Colonic mucosa (tissue), 4 donors: Measurements from ENCODE around the gene TAF8. TPM values are rescaled to one million over a fixed set of nuclear protein-coding genes. Genes with fewer than 3 reads are reported as not detected.
"Not testable (repeated sequence)": the region's sequence is repeated elsewhere in the genome, so short reads cannot be mapped to it uniquely, and the experiment has no call there.

Experiments used
- DNase-seq: peaks from one replicate; pipeline ENCODE4 v3.0.0-alpha.2; 2020
- H3K27ac ChIP-seq: fragments of 200-600 bp; one replicate; pipeline ENCODE4 v1.8.0; 2021
- H3K27me3 ChIP-seq: fragments of 200-600 bp; one replicate; pipeline ENCODE4 v1.8.0; 2021
- H3K36me3 ChIP-seq: fragments of 200-600 bp; one replicate; pipeline ENCODE4 v1.8.0; 2021
- H3K4me1 ChIP-seq: fragments of 200-600 bp; one replicate; pipeline ENCODE4 v1.8.0; 2021; ENCODE audit warnings: mild to moderate bottlenecking
- H3K4me3 ChIP-seq: fragments of 200-600 bp; one replicate; pipeline ENCODE4 v1.8.0; 2021
- H3K9ac ChIP-seq, 2 donors: one replicate each; pipeline ENCODE4 v1.7.0; 2013; ENCODE audit warnings: control low read depth in 2 of 2, low read depth in 2 of 2, low read length in 2 of 2
- H3K9me3 ChIP-seq: fragments of 200-600 bp; one replicate; pipeline ENCODE4 v1.8.0; 2021
- intact Hi-C: fragments of 100-400 bp; cut with DNase I; formaldehyde crosslinking; loops from one replicate; pipeline ENCODE4 v1.14.1; 2022
- total RNA-seq, 2 donors: library from RNA; stranded (reverse); fragmentation: NEBNext Ultra II Directional in 1 of 2; extraction: Animal tissue kit (Norgen Biotek cat#: 25700) in 1 of 2; gene quantifications; one replicate each; pipeline ENCODE4 v1.2.1, GENCODE V29; 2021
- TF ChIP-seq, protein P1 (sequence below): fragments of 200-600 bp; IDR thresholded peaks from one replicate; pipeline ENCODE4 v1.8.0; 2022; ENCODE audit warnings: antibody characterized with exemption, mild to moderate bottlenecking
- donor health status: healthy.
- donor health status: DM: no; HTN: no; CAD: no.
- donor health status: DM: no; HTN: no; CAD: no.

Gene TAF8, protein sequence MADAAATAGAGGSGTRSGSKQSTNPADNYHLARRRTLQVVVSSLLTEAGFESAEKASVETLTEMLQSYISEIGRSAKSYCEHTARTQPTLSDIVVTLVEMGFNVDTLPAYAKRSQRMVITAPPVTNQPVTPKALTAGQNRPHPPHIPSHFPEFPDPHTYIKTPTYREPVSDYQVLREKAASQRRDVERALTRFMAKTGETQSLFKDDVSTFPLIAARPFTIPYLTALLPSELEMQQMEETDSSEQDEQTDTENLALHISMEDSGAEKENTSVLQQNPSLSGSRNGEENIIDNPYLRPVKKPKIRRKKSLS
- 10 to 100 TPM; 20.5 to 21.2 TPM for total RNA-seq

DNA sequence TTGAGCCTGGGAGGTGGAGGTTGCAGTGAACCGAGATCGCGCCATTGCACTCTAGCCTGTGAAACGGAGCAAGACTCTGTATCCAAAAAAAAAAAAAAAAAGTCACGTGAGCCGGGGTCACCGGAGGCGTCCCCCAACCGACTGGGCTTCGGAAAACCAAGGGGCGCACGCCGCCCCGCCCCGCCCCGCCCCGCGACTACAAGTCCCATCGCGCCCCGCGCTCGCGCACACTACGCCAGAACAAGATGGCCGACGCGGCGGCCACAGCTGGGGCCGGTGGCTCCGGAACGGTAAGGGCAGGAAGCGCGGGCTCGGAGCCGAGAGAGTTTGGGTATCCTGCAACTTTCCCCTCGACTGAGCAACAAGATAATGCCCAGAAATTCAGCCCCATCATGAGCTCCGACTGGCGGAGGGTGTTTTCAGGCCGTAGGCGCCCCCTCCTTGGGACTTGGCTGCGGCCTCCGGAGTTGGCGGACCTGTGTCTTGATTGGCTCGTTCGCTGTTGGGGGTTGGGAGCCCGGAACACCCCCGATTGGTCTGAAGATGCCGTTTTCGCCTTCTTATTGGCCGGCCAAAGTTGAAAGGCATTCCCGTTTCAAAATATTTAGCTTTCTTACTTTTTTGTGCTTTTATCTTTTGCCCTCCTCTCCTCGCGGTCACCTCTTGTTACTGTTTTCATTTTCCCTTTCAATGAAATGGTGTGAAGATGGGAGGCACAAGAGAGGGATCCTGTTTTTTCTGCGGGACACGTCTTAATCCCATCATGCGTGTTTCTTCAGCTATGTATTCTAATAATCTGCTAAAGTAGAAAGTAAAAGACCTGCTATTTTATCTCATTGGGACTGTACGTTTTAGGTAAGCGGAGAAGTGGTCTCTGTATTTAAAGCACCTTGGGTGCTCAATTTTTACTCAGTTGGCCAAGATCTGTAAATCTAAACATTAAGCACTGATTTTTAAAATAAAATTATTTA, at the start of gene TAF8:
TAF8 (plus strand) TSS at position 228 of the 971 bp plus-strand sequence; CDS start at position 246, 18 bp downstream.
- TF ChIP-seq, protein P1, sequence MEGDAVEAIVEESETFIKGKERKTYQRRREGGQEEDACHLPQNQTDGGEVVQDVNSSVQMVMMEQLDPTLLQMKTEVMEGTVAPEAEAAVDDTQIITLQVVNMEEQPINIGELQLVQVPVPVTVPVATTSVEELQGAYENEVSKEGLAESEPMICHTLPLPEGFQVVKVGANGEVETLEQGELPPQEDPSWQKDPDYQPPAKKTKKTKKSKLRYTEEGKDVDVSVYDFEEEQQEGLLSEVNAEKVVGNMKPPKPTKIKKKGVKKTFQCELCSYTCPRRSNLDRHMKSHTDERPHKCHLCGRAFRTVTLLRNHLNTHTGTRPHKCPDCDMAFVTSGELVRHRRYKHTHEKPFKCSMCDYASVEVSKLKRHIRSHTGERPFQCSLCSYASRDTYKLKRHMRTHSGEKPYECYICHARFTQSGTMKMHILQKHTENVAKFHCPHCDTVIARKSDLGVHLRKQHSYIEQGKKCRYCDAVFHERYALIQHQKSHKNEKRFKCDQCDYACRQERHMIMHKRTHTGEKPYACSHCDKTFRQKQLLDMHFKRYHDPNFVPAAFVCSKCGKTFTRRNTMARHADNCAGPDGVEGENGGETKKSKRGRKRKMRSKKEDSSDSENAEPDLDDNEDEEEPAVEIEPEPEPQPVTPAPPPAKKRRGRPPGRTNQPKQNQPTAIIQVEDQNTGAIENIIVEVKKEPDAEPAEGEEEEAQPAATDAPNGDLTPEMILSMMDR, result no peak
- Histone ChIP-seq H3K4me3 (peak within 1 kb of the TSS; percentile 57), H3K36me3 (no peaks in the 10 kb centered on the region), H3K27ac (peak within 1 kb of the TSS; percentile 81), H3K9me3 (no peaks in the 10 kb centered on the region), H3K27me3 (no peaks in the 10 kb centered on the region), H3K9ac (peak within 1 kb of the TSS; percentile 25 to 78), H3K4me1 (peaks cover 15% of the 10 kb centered on the region)
- DNase-seq, result peak; percentile 94
- intact Hi-C loops, result no loop called here

DNA sequence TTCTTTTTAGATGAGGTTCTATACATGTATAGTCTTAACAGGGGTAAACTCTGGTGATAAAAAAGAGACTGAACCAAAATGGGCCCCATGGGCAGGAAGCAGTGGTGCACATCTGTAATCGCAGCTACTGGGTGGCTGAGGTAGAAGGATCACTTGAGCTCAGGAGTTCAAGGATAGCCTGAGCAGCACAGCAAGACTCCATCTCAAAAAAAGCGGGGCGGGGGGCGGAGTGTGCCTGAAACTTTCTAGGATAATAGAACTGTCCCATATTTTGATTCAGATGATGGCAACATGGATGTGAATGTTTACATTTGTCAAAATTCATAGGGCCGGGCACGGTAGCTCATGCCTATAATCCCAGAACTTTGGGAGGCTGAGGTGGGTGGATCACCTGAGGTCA, 48.8 kb upstream of the TAF8 start:
- H3K9me3 ChIP-seq, result no peaks in the 10 kb centered on the region
- H3K36me3 ChIP-seq, result no peaks in the 10 kb centered on the region
- no peak overlapping the region for H3K9ac ChIP-seq
- H3K4me3 ChIP-seq, result no peak overlapping the region
- DNase-seq, result no peak
- H3K27ac ChIP-seq, result no peak overlapping the region
- TF ChIP-seq, protein P1, result no peak
- intact Hi-C loops, result no loop called here
- no peaks in the 10 kb centered on the region for H3K4me1 ChIP-seq
- H3K27me3 ChIP-seq, result no peaks in the 10 kb centered on the region

DNA sequence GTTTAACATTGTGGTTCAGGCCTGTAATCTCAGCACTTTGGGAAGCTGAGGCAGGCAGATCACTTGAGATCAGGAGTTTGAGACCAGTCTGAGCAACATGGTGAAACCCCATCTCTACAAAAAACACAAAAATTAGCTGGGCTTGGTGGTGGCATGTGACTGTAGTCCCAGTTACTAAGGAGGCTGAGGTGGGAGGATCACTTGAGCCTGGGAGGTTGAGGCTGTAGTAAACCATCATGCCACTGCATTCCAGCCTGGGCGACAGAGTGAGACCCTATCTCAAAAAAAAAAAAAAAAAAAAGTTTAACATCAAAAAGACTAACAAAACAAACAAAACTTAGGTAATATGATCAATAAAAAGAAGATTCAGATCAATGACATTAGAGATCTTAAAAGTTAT, 46.7 kb upstream of the TAF8 start:
- H3K27me3 ChIP-seq, H3K27ac ChIP-seq, H3K9ac ChIP-seq, DNase-seq, H3K4me1 ChIP-seq, H3K9me3 ChIP-seq, intact Hi-C loops, H3K36me3 ChIP-seq, H3K4me3 ChIP-seq: not testable (repeated sequence)

DNA sequence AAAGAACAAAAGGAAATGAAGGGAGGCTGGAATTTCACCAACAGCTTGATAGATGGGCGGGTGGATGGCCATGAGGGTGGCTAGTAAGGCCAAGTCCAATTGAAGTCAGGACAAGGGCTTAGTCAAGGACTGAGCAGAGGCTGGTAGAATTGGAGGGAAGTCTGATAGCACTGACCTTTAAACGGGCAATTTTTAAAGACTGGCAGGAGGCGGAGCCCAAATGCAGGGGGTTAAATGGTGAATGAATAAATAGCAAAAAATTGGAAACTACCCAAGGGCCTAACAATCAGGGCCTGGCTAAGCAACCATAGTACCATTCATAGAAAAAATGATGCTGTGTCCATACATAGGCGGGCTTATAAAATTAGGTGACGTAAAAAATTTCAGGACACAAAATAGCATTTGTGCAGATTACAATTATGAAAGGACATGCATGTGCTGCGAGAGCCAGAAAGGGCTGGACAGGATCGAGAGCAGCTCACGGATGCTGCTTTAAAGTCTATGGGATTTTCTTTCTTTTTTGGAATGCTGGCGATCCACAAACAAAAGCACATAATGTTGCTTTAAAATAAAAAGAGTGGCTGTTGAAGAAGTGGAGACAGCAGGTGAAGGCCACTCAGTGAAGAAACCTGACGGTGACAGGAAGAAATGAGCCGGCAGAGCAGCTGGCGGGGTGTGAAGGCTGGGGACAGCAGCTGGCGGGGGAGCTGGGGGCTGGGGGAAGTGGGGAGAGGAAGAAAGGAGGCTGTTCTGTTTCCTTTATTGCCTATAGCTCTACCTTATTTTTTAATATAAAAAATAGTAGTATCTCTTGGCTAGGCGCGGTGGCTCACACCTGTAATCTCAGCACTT, 42.8 kb upstream of the TAF8 start:
- Histone ChIP-seq H3K27me3 (no peaks in the 10 kb centered on the region), H3K4me3 (no peak overlapping the region), H3K9me3 (no peaks in the 10 kb centered on the region), H3K27ac (no peak overlapping the region), H3K36me3 (no peaks in the 10 kb centered on the region), H3K4me1 (no peaks in the 10 kb centered on the region), H3K9ac (no peak overlapping the region)
- intact Hi-C loops, result no loop called here
- TF ChIP-seq, protein P1, result no peak
- no peak for DNase-seq

DNA sequence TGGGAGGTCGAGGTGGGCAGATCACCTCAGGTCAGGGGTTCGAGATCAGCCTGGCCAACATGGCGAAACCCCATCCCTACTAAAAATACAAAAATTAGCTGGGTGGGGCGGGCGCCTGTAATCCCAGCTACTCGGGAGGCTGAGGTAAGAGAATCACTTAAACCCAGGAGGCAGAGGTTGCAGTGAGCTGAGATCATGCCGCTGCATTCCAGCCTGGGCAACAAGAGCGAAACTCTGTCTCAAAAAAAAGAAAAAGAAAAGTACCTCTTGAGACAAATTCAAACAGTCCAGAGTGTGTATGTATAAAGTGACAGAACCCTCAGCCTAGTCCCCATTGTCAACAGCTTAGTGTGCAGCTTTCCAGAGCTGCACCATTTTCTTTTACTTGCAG, 42.2 kb upstream of the TAF8 start:
- intact Hi-C loops, DNase-seq, H3K9me3 ChIP-seq, H3K4me1 ChIP-seq, H3K9ac ChIP-seq, H3K27me3 ChIP-seq, H3K27ac ChIP-seq, H3K36me3 ChIP-seq, H3K4me3 ChIP-seq: not testable (repeated sequence)

DNA sequence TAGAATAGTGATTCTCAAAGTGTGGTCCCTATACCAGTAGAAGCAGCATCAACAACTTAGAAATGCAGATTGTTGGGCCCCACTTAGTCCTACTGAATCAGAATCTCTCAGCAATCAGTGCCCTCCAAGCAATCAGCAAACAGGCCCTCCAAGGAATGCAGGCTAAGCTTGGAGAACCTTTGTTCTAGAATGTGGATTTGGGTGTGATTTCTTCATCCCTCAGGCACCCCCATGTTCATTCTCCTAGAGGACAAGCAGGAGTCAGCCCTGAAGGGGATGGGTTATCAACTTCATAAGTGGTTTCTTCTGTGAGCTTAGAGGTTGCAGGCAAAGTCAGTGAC, 40.5 kb upstream of the TAF8 start:
- H3K9me3 ChIP-seq, result no peaks in the 10 kb centered on the region
- no peak overlapping the region for H3K9ac ChIP-seq
- no peak for DNase-seq
- no peak overlapping the region for H3K27ac ChIP-seq
- intact Hi-C loops, result no loop called here
- H3K4me1 ChIP-seq, result no peaks in the 10 kb centered on the region
- TF ChIP-seq, protein P1, result no peak
- H3K4me3 ChIP-seq, result no peak overlapping the region
- no peaks in the 10 kb centered on the region for H3K36me3 ChIP-seq
- no peaks in the 10 kb centered on the region for H3K27me3 ChIP-seq
